HG02973 (cell line): ENCODE measurements around the gene PTGES3L.

Experiments
- ATAC-seq: cut with Tn5 transposase; IDR thresholded peaks from one replicate; pipeline ENCODE4 v1.9.1; 2021; ENCODE audit warnings: moderate library complexity; ENCODE audit not compliant: unreplicated experiment

The PTGES3L gene

GRCh38 chr17:42979511-42980273 lies at the start of gene PTGES3L:
Gene PTGES3L (minus strand): TSS chr17:42980080. CDS start chr17:42980053, 27 bp downstream.
- ATAC-seq = no peak

DNA sequence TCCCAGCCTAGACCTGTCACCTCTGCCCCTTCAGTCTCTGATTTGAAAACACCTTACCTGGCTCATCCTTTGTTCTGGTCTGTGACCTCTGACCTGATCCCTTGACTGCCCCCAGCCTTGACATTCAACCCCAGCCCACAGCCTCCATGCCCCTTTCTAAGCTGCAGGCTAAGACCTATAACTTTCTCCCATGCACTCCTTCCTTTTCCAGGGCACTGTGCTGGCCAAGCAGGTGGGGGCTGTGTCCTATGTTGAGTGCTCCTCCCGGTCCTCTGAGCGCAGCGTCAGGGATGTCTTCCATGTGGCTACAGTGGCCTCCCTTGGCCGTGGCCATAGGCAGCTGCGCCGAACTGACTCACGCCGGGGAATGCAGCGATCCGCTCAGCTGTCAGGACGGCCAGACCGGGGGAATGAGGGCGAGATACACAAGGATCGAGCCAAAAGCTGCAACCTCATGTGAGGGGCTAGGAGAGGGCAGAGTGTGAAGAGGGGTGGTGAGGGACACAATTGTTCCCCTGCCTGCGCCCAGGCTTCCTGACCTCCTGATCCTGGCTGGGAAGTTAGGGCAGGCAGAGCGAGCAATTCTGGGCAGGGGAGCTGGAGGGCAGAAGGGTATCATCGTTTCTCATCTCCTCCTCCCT lies 48.5 kb upstream of the PTGES3L start:
- ATAC-seq = no peak

DNA sequence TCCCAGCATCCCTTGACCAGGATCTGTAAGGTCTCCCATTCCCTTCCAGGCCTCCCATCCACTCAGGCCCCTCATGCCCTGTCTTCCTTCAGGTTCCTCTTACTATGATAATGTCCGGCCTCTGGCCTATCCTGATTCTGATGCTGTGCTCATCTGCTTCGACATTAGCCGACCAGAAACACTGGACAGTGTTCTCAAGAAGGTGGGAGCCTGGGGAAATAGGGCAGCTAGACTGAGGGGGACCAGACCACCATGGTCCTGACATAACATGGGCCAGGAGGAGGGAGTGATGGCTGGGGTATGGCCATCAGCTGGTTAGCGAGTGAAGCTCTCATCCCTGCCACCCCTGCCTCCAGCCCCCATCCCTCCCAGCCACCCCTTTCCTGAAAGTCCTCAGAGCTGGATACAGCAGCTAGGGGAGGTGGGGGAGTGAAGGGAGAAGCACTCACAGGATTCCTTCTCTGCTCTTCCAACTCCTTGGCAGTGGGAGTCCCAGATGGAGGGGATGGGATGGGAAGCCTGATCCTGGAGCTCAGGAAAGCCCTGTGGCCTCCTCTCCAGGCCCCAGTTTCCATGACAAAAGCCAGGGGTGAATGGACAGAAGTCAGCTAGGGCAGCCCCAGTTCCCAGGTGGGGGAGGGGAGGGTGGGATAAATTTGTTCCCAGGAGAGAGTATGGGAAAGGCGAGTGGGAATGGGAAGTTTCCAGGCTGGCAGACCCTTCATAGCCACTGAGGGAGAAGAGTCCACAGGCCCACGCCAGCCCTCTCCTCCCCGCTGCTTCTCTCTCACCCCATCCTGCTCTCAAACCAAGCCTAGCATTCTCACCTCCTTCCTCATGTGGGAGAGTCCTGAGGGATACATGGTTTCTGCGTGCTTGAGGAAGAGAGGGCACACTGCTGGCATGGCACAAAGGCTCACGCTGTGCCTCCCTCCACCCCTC lies 47.5 kb upstream of the PTGES3L start:
- no peak for ATAC-seq

DNA sequence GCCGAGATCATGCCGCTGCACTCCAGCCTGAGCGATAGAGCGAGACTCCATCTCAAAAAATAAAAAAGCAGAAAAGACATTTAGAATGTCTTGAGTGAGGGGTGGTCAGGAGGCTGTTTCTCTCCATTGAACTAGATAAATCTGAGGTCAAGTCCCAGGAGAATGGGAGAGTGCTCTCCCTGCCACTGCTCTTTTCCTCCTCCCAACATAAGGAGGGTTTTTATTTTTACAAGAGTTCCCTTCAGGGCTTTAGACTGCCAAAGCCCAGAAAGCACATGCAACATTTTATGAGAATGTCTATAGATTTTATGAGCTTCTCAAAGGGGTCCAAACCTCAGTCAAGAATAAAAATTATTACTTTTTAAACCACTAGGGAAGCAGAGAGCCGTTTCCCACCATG lies 46.7 kb upstream of the PTGES3L start:
- ATAC-seq = no peak

- ATAC-seq = no peak
Observed at GRCh38 chr17:43025766-43026537, 46.1 kb upstream of the PTGES3L start.

- ATAC-seq = no peak
Observed at GRCh38 chr17:43025290-43025657, 45.4 kb upstream of the PTGES3L start.

- no peak for ATAC-seq
Observed at GRCh38 chr17:43024407-43025289, 44.8 kb upstream of the PTGES3L start, which contains the start of gene RND2. Gene RND2 (plus strand): TSS chr17:43025231. CDS start chr17:43025348, 117 bp downstream.

GRCh38 chr17:43021741-43022512 lies 42.0 kb upstream of the PTGES3L start, which contains the start of gene VAT1:
Gene VAT1 (minus strand): TSS chr17:43022385. CDS start chr17:43022322, 63 bp downstream.
- ATAC-seq = no peak

GRCh38 chr17:43020789-43021740 lies 41.2 kb upstream of the PTGES3L start:
- no peak for ATAC-seq

- ATAC-seq = no peak
Observed at GRCh38 chr17:43020030-43020621, 40.2 kb upstream of the PTGES3L start.

- no peak for ATAC-seq
Observed at GRCh38 chr17:43019418-43019817, 39.5 kb upstream of the PTGES3L start.

GRCh38 chr17:43018932-43019331 lies 39.1 kb upstream of the PTGES3L start:
- ATAC-seq = no peak

DNA sequence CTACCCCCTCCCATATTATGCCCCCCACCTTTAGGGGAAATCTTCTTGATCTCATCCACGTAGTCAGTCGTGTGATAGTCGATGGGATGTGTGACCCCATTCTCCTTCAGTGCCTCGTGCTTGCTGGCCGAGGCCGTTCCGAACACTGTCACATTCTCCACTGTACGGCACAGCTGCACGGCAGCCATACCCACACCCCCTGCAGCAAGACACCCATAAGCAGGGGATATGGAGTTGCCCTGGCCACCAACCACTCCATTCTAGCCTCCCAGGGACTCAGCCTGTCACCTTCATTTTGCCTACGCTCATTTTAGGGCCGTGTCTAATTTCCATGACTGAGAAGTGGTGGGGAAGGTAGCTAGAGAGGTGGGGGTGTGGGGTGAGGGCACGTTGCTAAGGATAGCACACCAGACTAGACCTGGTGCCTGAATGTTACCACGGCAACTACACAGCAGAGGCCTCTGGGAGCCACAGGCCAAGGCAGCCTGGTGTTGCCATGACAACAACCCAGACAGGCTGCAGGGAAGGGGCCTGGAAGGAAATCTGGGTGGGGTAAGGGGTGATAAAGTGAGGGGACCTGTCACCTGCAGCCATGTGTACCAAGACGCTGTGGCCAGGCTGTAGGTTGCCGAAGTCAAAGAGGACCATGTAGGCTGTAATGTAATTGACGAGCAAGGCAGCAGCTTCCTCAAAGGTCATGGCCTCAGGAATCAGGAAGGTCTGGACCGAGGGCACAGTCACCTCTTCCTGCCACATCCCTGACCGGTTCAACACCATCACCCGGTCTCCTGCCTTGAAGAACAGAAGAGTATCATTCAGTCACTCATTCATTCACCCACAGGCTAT lies 38.4 kb upstream of the PTGES3L start:
- no peak for ATAC-seq

- no peak for ATAC-seq
Observed at GRCh38 chr17:43016216-43016615, 36.3 kb upstream of the PTGES3L start.

DNA sequence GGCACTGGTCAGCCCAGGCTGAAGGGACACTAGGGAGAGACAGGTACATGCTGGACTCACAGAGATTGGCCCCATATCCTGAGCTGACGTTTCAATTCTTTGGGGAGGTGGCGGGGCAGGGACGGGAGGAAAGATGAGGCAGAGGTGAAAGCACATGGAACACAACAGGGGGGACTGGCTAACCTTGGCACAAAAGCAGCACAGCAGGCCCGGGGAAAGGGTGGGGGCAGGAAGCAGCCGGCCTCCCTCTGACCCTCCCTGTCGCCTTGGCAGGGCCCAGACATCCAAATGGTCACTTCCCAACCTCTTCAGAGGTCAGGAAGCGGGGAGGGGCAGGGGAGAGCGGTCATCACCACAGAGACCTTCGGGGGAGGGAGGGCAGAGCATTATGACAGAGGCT lies 35.7 kb upstream of the PTGES3L start:
- no peak for ATAC-seq
